Measurements from ENCODE around the gene CYP3A7. TPM values are rescaled to one million over a fixed set of nuclear protein-coding genes. Genes with fewer than 3 reads are reported as not detected.
"Not testable (repeated sequence)": the region's sequence is repeated elsewhere in the genome, so short reads cannot be mapped to it uniquely, and the experiment has no call there.

The CYP3A7 gene
- total RNA-seq, 4 donors from 2014 or later, result 0.26 to 0.34 TPM; not detected in 2

GRCh38 chr7:99741441-99741795 lies 6.4 kb upstream of the CYP3A7 start:
- no peaks in the 10 kb centered on the region for H3K9me3 ChIP-seq
- DNase-seq (ENCODE audit: extremely low spot score), result no peak
- H3K27me3 ChIP-seq, result no peaks in the 10 kb centered on the region
- H3K27ac ChIP-seq (replicated peaks in 1 of 4), result no peak overlapping the region
- no peak overlapping the region for H3K4me3 ChIP-seq
- intact Hi-C loops (cut with DNase I), result no loop called here
- H3K4me1 ChIP-seq, result no peaks in the 10 kb centered on the region
- TF ChIP-seq POLR2A (IDR thresholded peaks at IDR 0.05; ENCODE audit: low read depth) (no peak), EP300 (IDR thresholded peaks at IDR 0.05) (no peak), CTCF (IDR thresholded peaks at IDR 0.05) (no peak), POLR2AphosphoS5 (IDR thresholded peaks at IDR 0.05) (no peak)
- peaks cover 0 to 13% (median 6%) of the 10 kb centered on the region in 4 donors for H3K36me3 ChIP-seq
- 93% methylated on average over 2 of the region's 2 CpGs for WGBS

DNA sequence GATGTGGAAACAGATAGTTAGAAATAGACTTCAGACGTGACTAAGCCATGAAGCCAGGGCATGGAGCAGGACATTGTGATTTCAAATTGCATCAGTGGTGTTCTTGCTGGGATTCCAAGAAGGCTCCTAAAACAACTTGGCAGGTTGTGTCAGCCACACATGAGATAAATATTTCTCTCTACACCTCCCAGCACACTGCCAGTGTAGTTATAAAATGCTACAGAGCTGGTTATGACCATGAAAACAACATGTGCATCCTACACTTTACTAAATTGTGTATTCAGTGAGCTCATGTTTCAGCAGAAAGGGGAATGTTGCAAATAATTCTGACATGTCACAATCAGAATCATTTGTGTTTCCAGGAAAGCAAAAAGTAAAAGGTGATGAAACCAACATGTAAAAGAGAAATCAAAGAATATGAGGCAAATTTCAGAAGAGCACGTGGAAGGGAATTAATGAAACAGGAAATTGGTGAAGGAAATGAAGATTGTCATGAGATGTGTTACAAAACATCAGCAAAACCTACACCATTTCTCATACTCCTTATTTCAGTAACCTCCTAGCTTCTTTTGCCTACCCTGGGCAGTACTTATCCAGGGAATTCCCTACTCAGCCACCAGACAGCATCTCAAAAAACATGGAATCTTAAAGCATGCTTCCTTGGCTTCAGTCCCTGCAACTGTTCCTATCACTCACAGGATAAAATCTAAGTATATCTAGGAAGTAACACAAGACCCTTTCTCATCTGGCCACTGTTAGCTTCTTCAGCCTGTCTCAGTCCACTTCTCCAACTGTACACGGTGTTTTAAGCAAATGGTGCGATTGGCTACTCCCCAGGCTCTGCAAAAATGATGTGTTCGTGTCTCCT lies 5.8 kb upstream of the CYP3A7 start:
- Histone ChIP-seq H3K4me3 (no peak overlapping the region), H3K36me3 (peaks cover 0 to 13% (median 6%) of the 10 kb centered on the region in 4 donors), H3K9me3 (no peaks in the 10 kb centered on the region), H3K4me1 (no peaks in the 10 kb centered on the region), H3K27me3 (no peaks in the 10 kb centered on the region), H3K27ac (replicated peaks in 1 of 4) (no peak overlapping the region)
- intact Hi-C loops (cut with DNase I), result no loop called here
- TF ChIP-seq POLR2AphosphoS5 (IDR thresholded peaks at IDR 0.05) (no peak), EP300 (IDR thresholded peaks at IDR 0.05) (no peak), CTCF (IDR thresholded peaks at IDR 0.05) (no peak), POLR2A (IDR thresholded peaks at IDR 0.05; ENCODE audit: low read depth) (no peak)
- WGBS, result 73% methylated on average over 5 of the region's 5 CpGs
- DNase-seq (ENCODE audit: extremely low spot score), result no peak

- no peaks in the 10 kb centered on the region for H3K4me1 ChIP-seq
- no peaks in the 10 kb centered on the region for H3K27me3 ChIP-seq
- H3K4me3 ChIP-seq, result no peak overlapping the region
- H3K36me3 ChIP-seq, result peaks cover 0 to 13% (median 6%) of the 10 kb centered on the region in 4 donors
- intact Hi-C loops (cut with DNase I), result loop anchor here (10.0 kb wide), 1 partner anchor 635 kb away; no protein-coding TSS in a partner anchor
- H3K9me3 ChIP-seq, result no peaks in the 10 kb centered on the region
- no peak overlapping the region for H3K27ac ChIP-seq (replicated peaks in 1 of 4)
- 78% methylated on average over 2 of the region's 2 CpGs for WGBS
- peak; percentile 66 for DNase-seq (ENCODE audit: extremely low spot score)
- TF ChIP-seq EP300 (IDR thresholded peaks at IDR 0.05), result no peak
- no peak for TF ChIP-seq POLR2A (IDR thresholded peaks at IDR 0.05; ENCODE audit: low read depth)
- no peak for TF ChIP-seq CTCF (IDR thresholded peaks at IDR 0.05)
These were observed 4.9 kb upstream of the CYP3A7 start for GRCh38 chr7:99739699-99740572.

DNA sequence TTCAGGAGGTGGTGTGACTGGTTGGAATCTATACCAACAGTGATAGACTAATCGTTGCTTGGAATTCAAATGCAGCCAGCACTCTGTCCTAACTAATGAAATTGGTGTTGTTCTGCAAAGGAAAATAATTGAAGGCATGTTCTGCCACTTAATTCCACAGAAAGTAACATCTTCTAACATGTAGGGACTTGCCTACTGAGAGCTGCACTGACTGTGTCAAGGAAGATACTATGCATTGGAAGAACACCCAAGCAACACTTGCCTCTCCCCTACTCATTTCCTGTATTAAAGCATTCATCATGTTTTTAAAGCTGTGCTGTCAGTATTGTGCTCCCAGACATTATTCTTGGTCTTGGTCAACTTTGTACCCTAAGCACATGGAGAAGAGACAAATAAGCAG lies 2.7 kb upstream of the CYP3A7 start:
- no peaks in the 10 kb centered on the region for H3K4me1 ChIP-seq
- no peak overlapping the region for H3K27ac ChIP-seq (replicated peaks in 1 of 4)
- no peaks in the 10 kb centered on the region for H3K9me3 ChIP-seq
- TF ChIP-seq CTCF (IDR thresholded peaks at IDR 0.05), result no peak
- TF ChIP-seq POLR2AphosphoS5 (IDR thresholded peaks at IDR 0.05), result no peak
- no peak for TF ChIP-seq EP300 (IDR thresholded peaks at IDR 0.05)
- TF ChIP-seq POLR2A (IDR thresholded peaks at IDR 0.05; ENCODE audit: low read depth), result no peak
- intact Hi-C loops (cut with DNase I), result loop anchor here (10.0 kb wide), 1 partner anchor 633 kb away; no protein-coding TSS in a partner anchor
- no peak for DNase-seq (ENCODE audit: extremely low spot score)
- no peak overlapping the region for H3K4me3 ChIP-seq
- WGBS, result 76% methylated on average over 1 of the region's 1 CpG
- peaks cover 0 to 13% (median 6%) of the 10 kb centered on the region in 4 donors for H3K36me3 ChIP-seq
- no peaks in the 10 kb centered on the region for H3K27me3 ChIP-seq

DNA sequence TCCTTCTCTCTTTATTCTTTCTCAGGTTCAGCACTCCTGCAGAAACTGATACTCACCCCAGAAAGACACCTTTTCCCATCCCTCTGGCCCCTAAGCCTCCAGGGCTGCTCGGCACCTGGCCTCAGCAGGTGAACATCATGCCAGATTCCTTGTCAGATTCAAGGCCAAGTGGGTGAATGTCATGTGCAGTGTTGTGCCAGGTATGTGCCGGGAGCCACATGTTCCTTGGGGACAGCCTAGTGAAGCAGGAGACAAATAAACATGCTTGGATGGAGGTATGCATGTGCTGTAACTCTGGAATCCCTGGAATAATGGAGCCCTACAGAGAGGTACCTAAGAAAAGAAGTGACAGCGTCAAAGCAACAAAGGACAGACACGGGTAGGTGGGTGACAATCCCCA lies 1.7 kb upstream of the CYP3A7 start:
- H3K4me1 ChIP-seq, result not testable (repeated sequence)

More for the DNA sequence above, 1.7 kb upstream of the CYP3A7 start:
- not testable (repeated sequence) for H3K27ac ChIP-seq (replicated peaks in 1 of 4); H3K9me3 ChIP-seq; H3K4me3 ChIP-seq; H3K27me3 ChIP-seq
- intact Hi-C loops (cut with DNase I), result loop anchor here (10.0 kb wide), 1 partner anchor 632 kb away; no protein-coding TSS in a partner anchor
- WGBS, result 90% methylated on average over 4 of the region's 4 CpGs
- H3K36me3 ChIP-seq, result peaks cover 0 to 13% (median 6%) of the 10 kb centered on the region in 4 donors
- DNase-seq (ENCODE audit: extremely low spot score), result peak; percentile 39
